ENCODE data around the gene STING1. TPM values are rescaled to one million over a fixed set of nuclear protein-coding genes. Genes with fewer than 3 reads are reported as not detected.

STING1 gene
- total and polyA plus RNA-seq, 2 experiments from 2014 or later, result 7.7 to 17.0 TPM

DNA sequence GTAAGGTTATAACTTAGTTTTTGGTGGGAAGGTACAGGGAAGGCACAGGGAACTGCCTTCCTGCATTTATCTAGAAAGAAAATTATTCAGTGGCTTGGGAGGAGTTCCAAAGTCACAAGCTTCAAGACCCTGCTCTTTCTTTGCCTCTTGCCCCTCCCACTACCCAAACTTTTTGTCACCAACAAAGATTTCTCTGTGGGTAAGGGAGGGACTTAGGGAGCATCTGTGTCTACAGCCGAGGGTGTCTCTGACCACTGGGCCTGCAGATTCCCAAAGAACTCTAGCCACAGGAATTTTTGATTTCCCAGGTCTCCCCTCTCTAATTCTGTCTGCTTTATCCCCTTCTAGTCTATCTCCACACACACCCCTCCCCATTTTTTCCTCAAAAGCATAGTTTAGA lies 22.1 kb downstream of the STING1 start:
- no peak overlapping the region for H3K4me2 ChIP-seq
- no peak for DNase-seq (ENCODE audit: low spot score)

DNA sequence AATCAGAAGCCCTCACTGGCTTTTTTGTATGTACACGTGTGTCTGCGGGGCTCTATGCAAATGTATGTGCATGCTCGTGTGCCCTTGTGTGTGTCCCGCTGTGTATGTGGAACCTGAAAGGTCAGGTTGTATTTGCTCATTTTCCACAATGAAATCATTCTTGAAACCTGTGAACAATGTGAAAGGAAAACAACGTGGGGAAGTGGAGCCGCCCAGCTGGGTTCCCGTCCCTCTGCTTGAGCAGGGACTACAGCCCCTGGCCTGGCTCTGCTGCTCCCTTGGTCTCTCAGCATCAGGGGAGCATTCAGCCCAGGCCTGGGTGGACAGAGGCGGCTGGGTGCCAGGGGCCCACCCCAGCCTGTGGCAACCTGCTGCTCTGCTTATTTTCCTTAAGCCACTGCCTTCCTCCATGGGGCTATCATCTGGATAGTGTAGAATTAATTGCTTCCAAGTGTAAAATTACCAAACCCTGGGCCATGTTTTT lies 23.1 kb downstream of the STING1 start:
- H3K36me3 ChIP-seq (replicated peaks; ENCODE audit: insufficient read depth, low read depth), result no peaks in the 10 kb centered on the region
- peak overlapping the region; percentile 9 for H3K4me2 ChIP-seq
- H2AFZ ChIP-seq, result no peak overlapping the region
- no peaks in the 10 kb centered on the region for H4K20me1 ChIP-seq (ENCODE audit: insufficient read depth, poor library complexity, severe bottlenecking)
- peak overlapping the region; percentile 34 for H3K27ac ChIP-seq
- H3K9me2 ChIP-seq (replicated peaks; ENCODE audit: insufficient read depth), result no peaks in the 10 kb centered on the region
- H3K4me3 ChIP-seq, result no peak overlapping the region
- TF ChIP-seq CTCF (IDR thresholded peaks at IDR 0.05; ENCODE audit: poor library complexity) (no peak), EZH2 (IDR thresholded peaks at IDR 0.05; ENCODE audit: borderline replicate concordance) (no peak), EZH2phosphoT487 (IDR thresholded peaks at IDR 0.05; ENCODE audit: low read depth, severe bottlenecking, unreplicated experiment) (no peak)
- no peaks in the 10 kb centered on the region for H3K27me3 ChIP-seq
- 60% methylated on average over 8 of the region's 8 CpGs for WGBS (ENCODE audit: low lambda C conversion rate, missing lambda C conversion rate)
- H3K79me2 ChIP-seq, result no peaks in the 10 kb centered on the region
- H3K4me1 ChIP-seq (ENCODE audit: insufficient read depth), result no peaks in the 10 kb centered on the region
- no peak for DNase-seq (ENCODE audit: low spot score)
- no peaks in the 10 kb centered on the region for H3K9me3 ChIP-seq (ENCODE audit: low read depth)

More for the DNA sequence above, 22.1 kb downstream of the STING1 start:
- no peaks in the 10 kb centered on the region for H3K9me3 ChIP-seq (ENCODE audit: low read depth)
- no peak overlapping the region for H3K4me3 ChIP-seq
- no peaks in the 10 kb centered on the region for H3K36me3 ChIP-seq (replicated peaks; ENCODE audit: insufficient read depth, low read depth)
- no peaks in the 10 kb centered on the region for H3K9me2 ChIP-seq (replicated peaks; ENCODE audit: insufficient read depth)
- no peaks in the 10 kb centered on the region for H3K4me1 ChIP-seq (ENCODE audit: insufficient read depth)
- H3K79me2 ChIP-seq, result no peaks in the 10 kb centered on the region
- H3K27me3 ChIP-seq, result no peaks in the 10 kb centered on the region
- H4K20me1 ChIP-seq (ENCODE audit: insufficient read depth, poor library complexity, severe bottlenecking), result no peaks in the 10 kb centered on the region
- H3K27ac ChIP-seq, result no peak overlapping the region
- H2AFZ ChIP-seq, result no peak overlapping the region
- WGBS (ENCODE audit: low lambda C conversion rate, missing lambda C conversion rate), result 64% methylated on average over 1 of the region's 1 CpG
- no peak for TF ChIP-seq EZH2 (IDR thresholded peaks at IDR 0.05; ENCODE audit: borderline replicate concordance)
- TF ChIP-seq CTCF (IDR thresholded peaks at IDR 0.05; ENCODE audit: poor library complexity), result no peak
- TF ChIP-seq EZH2phosphoT487 (IDR thresholded peaks at IDR 0.05; ENCODE audit: low read depth, severe bottlenecking, unreplicated experiment), result no peak

- Histone ChIP-seq H3K4me1 (ENCODE audit: insufficient read depth) (no peaks in the 10 kb centered on the region), H3K27me3 (no peaks in the 10 kb centered on the region), H3K79me2 (no peaks in the 10 kb centered on the region), H3K4me3 (no peak overlapping the region), H3K36me3 (replicated peaks; ENCODE audit: insufficient read depth, low read depth) (no peaks in the 10 kb centered on the region), H3K4me2 (peak overlapping the region; percentile 9), H3K27ac (peak overlapping the region; percentile 4), H3K9me2 (replicated peaks; ENCODE audit: insufficient read depth) (no peaks in the 10 kb centered on the region), H2AFZ (no peak overlapping the region), H3K9me3 (ENCODE audit: low read depth) (no peaks in the 10 kb centered on the region), H4K20me1 (ENCODE audit: insufficient read depth, poor library complexity, severe bottlenecking) (no peaks in the 10 kb centered on the region)
- TF ChIP-seq EZH2phosphoT487 (IDR thresholded peaks at IDR 0.05; ENCODE audit: low read depth, severe bottlenecking, unreplicated experiment), result no peak
- TF ChIP-seq CTCF (IDR thresholded peaks at IDR 0.05; ENCODE audit: poor library complexity), result no peak
- no peak for TF ChIP-seq EZH2 (IDR thresholded peaks at IDR 0.05; ENCODE audit: borderline replicate concordance)
- no peak for DNase-seq (ENCODE audit: low spot score)
- WGBS (ENCODE audit: low lambda C conversion rate, missing lambda C conversion rate), result 71% methylated on average over 8 of the region's 8 CpGs
Measured at GRCh38 chr5:139458580-139459407, 23.8 kb downstream of the STING1 start.

Data from hepatocyte (in vitro differentiated cells).